ENCODE measurements around the gene ARHGEF9. TPM values are rescaled to one million over a fixed set of nuclear protein-coding genes. Genes with fewer than 3 reads are reported as not detected.

The ARHGEF9 gene
- total and polyA plus RNA-seq, 3 experiments from 2014 or later, result 7.1 to 18.3 (median 16.7) TPM

- POLR2A ChIA-PET, result no interaction called here
- no peaks in the 10 kb centered on the region for H3K9me3 Mint-ChIP-seq
These were observed 660 bp upstream of the ARHGEF9 start for GRCh38 chrX:63785708-63786040.

GRCh38 chrX:63784346-63784901, 590 bp downstream of the ARHGEF9 start:
- H3K9me3 ChIP-seq (ENCODE audit: low read length), result no peaks in the 10 kb centered on the region
- peak overlapping the region in 5 of 7 donors; percentile 37 to 67 (median 39) for H3K4me3 Mint-ChIP-seq
- ChIA-PET POLR2A (interaction anchor here (0.6 kb wide), 1 partner anchor 1192 kb away, joined by 3 read pairs; no protein-coding TSS in a partner anchor), CTCF (no interaction called here)
- H3K4me3 ChIP-seq (ENCODE audit: low read length), result no peak overlapping the region
- no peaks in the 10 kb centered on the region for H3K4me1 ChIP-seq (ENCODE audit: insufficient read depth, low read length)
- H3K27me3 Mint-ChIP-seq, result peaks cover 4 to 10% of the 10 kb centered on the region in 2 donors
- H3K9me3 Mint-ChIP-seq, result peaks cover 0 to 2% (median 0%) of the 10 kb centered on the region in 5 donors
- no peak for DNase-seq
- peaks cover 0 to 10% (median 0%) of the 10 kb centered on the region in 3 donors for H3K4me1 Mint-ChIP-seq
- H3K27ac ChIP-seq (ENCODE audit: low read depth, low read length), result no peak overlapping the region
- no peaks in the 10 kb centered on the region for H3K36me3 ChIP-seq (ENCODE audit: insufficient read depth, low read length)
- H3K27me3 ChIP-seq (ENCODE audit: insufficient read depth, low read length, poor library complexity, severe bottlenecking), result no peaks in the 10 kb centered on the region
- H3K27ac Mint-ChIP-seq, result no peak overlapping the region
- no peaks in the 10 kb centered on the region for H3K36me3 Mint-ChIP-seq

More at GRCh38 chrX:63785708-63786040, 660 bp upstream of the ARHGEF9 start:
- H3K27me3 Mint-ChIP-seq, result peaks cover 4 to 10% of the 10 kb centered on the region in 2 donors
- peaks cover 0 to 10% (median 0%) of the 10 kb centered on the region in 3 donors for H3K4me1 Mint-ChIP-seq
- Histone ChIP-seq H3K36me3 (ENCODE audit: insufficient read depth, low read length) (no peaks in the 10 kb centered on the region), H3K27ac (ENCODE audit: low read depth, low read length) (no peak overlapping the region), H3K4me1 (ENCODE audit: insufficient read depth, low read length) (no peaks in the 10 kb centered on the region), H3K27me3 (ENCODE audit: insufficient read depth, low read length, poor library complexity, severe bottlenecking) (no peaks in the 10 kb centered on the region), H3K4me3 (ENCODE audit: low read length) (no peak overlapping the region), H3K9me3 (ENCODE audit: low read length) (no peaks in the 10 kb centered on the region)
- H3K4me3 Mint-ChIP-seq, result peak overlapping the region in 6 of 7 donors; percentile 39 to 67 (median 60)
- CTCF ChIA-PET, result no interaction called here
- no peak for DNase-seq
- H3K36me3 Mint-ChIP-seq, result no peaks in the 10 kb centered on the region
- H3K27ac Mint-ChIP-seq, result no peak overlapping the region

GRCh38 chrX:63782515-63782914, 2.5 kb downstream of the ARHGEF9 start:
- H3K27me3 Mint-ChIP-seq, result peaks cover 4 to 10% of the 10 kb centered on the region in 2 donors
- H3K27ac ChIP-seq (ENCODE audit: low read depth, low read length), result no peak overlapping the region
- H3K4me3 ChIP-seq (ENCODE audit: low read length), result no peak overlapping the region
- H3K9me3 Mint-ChIP-seq, result peaks cover 0 to 11% (median 5%) of the 10 kb centered on the region in 5 donors
- H3K9me3 ChIP-seq (ENCODE audit: low read length), result no peaks in the 10 kb centered on the region
- DNase-seq, result no peak
- no peak overlapping the region for H3K4me3 Mint-ChIP-seq
- POLR2A ChIA-PET, result no interaction called here
- H3K4me1 ChIP-seq (ENCODE audit: insufficient read depth, low read length), result no peaks in the 10 kb centered on the region
- H3K36me3 Mint-ChIP-seq, result no peaks in the 10 kb centered on the region
- H3K27me3 ChIP-seq (ENCODE audit: insufficient read depth, low read length, poor library complexity, severe bottlenecking), result no peaks in the 10 kb centered on the region
- CTCF ChIA-PET, result no interaction called here
- H3K27ac Mint-ChIP-seq, result no peak overlapping the region
- no peaks in the 10 kb centered on the region for H3K36me3 ChIP-seq (ENCODE audit: insufficient read depth, low read length)
- H3K4me1 Mint-ChIP-seq, result peaks cover 0 to 10% (median 0%) of the 10 kb centered on the region in 3 donors

GRCh38 chrX:63768760-63769159, 16.3 kb downstream of the ARHGEF9 start:
- H3K4me1 ChIP-seq (ENCODE audit: insufficient read depth, low read length), result no peaks in the 10 kb centered on the region
- H3K27me3 ChIP-seq (ENCODE audit: insufficient read depth, low read length, poor library complexity, severe bottlenecking), result no peaks in the 10 kb centered on the region
- ChIA-PET POLR2A (no interaction called here), CTCF (no interaction called here)
- no peak overlapping the region for H3K4me3 ChIP-seq (ENCODE audit: low read length)
- Mint-ChIP-seq H3K9me3 (peaks cover 0 to 13% (median 13%) of the 10 kb centered on the region in 5 donors), H3K27ac (no peak overlapping the region), H3K4me3 (no peak overlapping the region), H3K27me3 (peaks cover 17% of the 10 kb centered on the region in 2 donors), H3K36me3 (no peaks in the 10 kb centered on the region), H3K4me1 (no peaks in the 10 kb centered on the region)
- no peaks in the 10 kb centered on the region for H3K36me3 ChIP-seq (ENCODE audit: insufficient read depth, low read length)
- no peak overlapping the region for H3K27ac ChIP-seq (ENCODE audit: low read depth, low read length)
- no peak for DNase-seq
- no peaks in the 10 kb centered on the region for H3K9me3 ChIP-seq (ENCODE audit: low read length)

GRCh38 chrX:63765712-63766111, 19.3 kb downstream of the ARHGEF9 start:
- Mint-ChIP-seq H3K27ac (no peak overlapping the region), H3K9me3 (peaks cover 0 to 13% (median 11%) of the 10 kb centered on the region in 5 donors)
- POLR2A ChIA-PET, result no interaction called here

GRCh38 chrX:63764946-63765345, 20.1 kb downstream of the ARHGEF9 start:
- CTCF ChIA-PET, result no interaction called here
- Histone ChIP-seq H3K9me3 (ENCODE audit: low read length) (no peaks in the 10 kb centered on the region), H3K27me3 (ENCODE audit: insufficient read depth, low read length, poor library complexity, severe bottlenecking) (no peaks in the 10 kb centered on the region), H3K4me1 (ENCODE audit: insufficient read depth, low read length) (no peaks in the 10 kb centered on the region), H3K27ac (ENCODE audit: low read depth, low read length) (no peak overlapping the region), H3K36me3 (ENCODE audit: insufficient read depth, low read length) (no peaks in the 10 kb centered on the region), H3K4me3 (ENCODE audit: low read length) (no peak overlapping the region)
- POLR2A ChIA-PET, result no interaction called here
- peaks cover 0 to 6% (median 1%) of the 10 kb centered on the region in 3 donors for H3K4me1 Mint-ChIP-seq
- no peaks in the 10 kb centered on the region for H3K36me3 Mint-ChIP-seq
- DNase-seq, result no peak
- H3K27ac Mint-ChIP-seq, result no peak overlapping the region
- peaks cover 0 to 16% of the 10 kb centered on the region in 2 donors for H3K27me3 Mint-ChIP-seq
- H3K4me3 Mint-ChIP-seq, result no peak overlapping the region
- H3K9me3 Mint-ChIP-seq, result peaks cover 0 to 13% (median 10%) of the 10 kb centered on the region in 5 donors

More at GRCh38 chrX:63765712-63766111, 19.3 kb downstream of the ARHGEF9 start:
- H3K27me3 Mint-ChIP-seq, result peaks cover 2 to 13% of the 10 kb centered on the region in 2 donors
- no peak overlapping the region for H3K27ac ChIP-seq (ENCODE audit: low read depth, low read length)
- H3K27me3 ChIP-seq (ENCODE audit: insufficient read depth, low read length, poor library complexity, severe bottlenecking), result no peaks in the 10 kb centered on the region
- no peak overlapping the region for H3K4me3 Mint-ChIP-seq
- H3K4me3 ChIP-seq (ENCODE audit: low read length), result no peak overlapping the region
- CTCF ChIA-PET, result no interaction called here
- peaks cover 0 to 6% (median 1%) of the 10 kb centered on the region in 3 donors for H3K4me1 Mint-ChIP-seq
- H3K4me1 ChIP-seq (ENCODE audit: insufficient read depth, low read length), result no peaks in the 10 kb centered on the region
- no peaks in the 10 kb centered on the region for H3K36me3 Mint-ChIP-seq
- no peaks in the 10 kb centered on the region for H3K36me3 ChIP-seq (ENCODE audit: insufficient read depth, low read length)
- H3K9me3 ChIP-seq (ENCODE audit: low read length), result no peaks in the 10 kb centered on the region
- no peak for DNase-seq

- Mint-ChIP-seq H3K9me3 (no peaks in the 10 kb centered on the region), H3K36me3 (no peaks in the 10 kb centered on the region), H3K27me3 (peaks cover 0 to 15% of the 10 kb centered on the region in 2 donors), H3K27ac (peak overlapping the region in 1 of 8 donors; percentile 1), H3K4me1 (peaks cover 0 to 6% (median 1%) of the 10 kb centered on the region in 3 donors), H3K4me3 (no peak overlapping the region)
- no peak for DNase-seq
- no peaks in the 10 kb centered on the region for H3K36me3 ChIP-seq (ENCODE audit: insufficient read depth, low read length)
- CTCF ChIA-PET, result interaction anchor here (1.4 to 2.0 kb wide), 3 partner anchors 13 to 25 kb away, joined by 3 to 5 read pairs (median 4); no protein-coding TSS in a partner anchor
- H3K9me3 ChIP-seq (ENCODE audit: low read length), result no peaks in the 10 kb centered on the region
- POLR2A ChIA-PET, result no interaction called here
- no peak overlapping the region for H3K27ac ChIP-seq (ENCODE audit: low read depth, low read length)
- no peak overlapping the region for H3K4me3 ChIP-seq (ENCODE audit: low read length)
- no peaks in the 10 kb centered on the region for H3K27me3 ChIP-seq (ENCODE audit: insufficient read depth, low read length, poor library complexity, severe bottlenecking)
- no peaks in the 10 kb centered on the region for H3K4me1 ChIP-seq (ENCODE audit: insufficient read depth, low read length)
These were observed 23.4 kb downstream of the ARHGEF9 start for GRCh38 chrX:63761639-63762038.

GRCh38 chrX:63758011-63758410, 27.0 kb downstream of the ARHGEF9 start:
- DNase-seq, result no peak
- Mint-ChIP-seq H3K9me3 (no peaks in the 10 kb centered on the region), H3K4me3 (peak overlapping the region in 1 of 7 donors; percentile 50), H3K27me3 (peaks cover 0 to 10% of the 10 kb centered on the region in 2 donors), H3K27ac (no peak overlapping the region), H3K36me3 (peaks cover 0 to 7% (median 0%) of the 10 kb centered on the region in 3 donors), H3K4me1 (peaks cover 12 to 23% (median 14%) of the 10 kb centered on the region in 3 donors)
- H3K9me3 ChIP-seq (ENCODE audit: low read length), result no peaks in the 10 kb centered on the region
- no peak overlapping the region for H3K4me3 ChIP-seq (ENCODE audit: low read length)
- H3K27me3 ChIP-seq (ENCODE audit: insufficient read depth, low read length, poor library complexity, severe bottlenecking), result no peaks in the 10 kb centered on the region
- no peak overlapping the region for H3K27ac ChIP-seq (ENCODE audit: low read depth, low read length)
- H3K36me3 ChIP-seq (ENCODE audit: insufficient read depth, low read length), result no peaks in the 10 kb centered on the region
- peaks cover 9% of the 10 kb centered on the region for H3K4me1 ChIP-seq (ENCODE audit: insufficient read depth, low read length)
- CTCF ChIA-PET, result no interaction called here
- POLR2A ChIA-PET, result no interaction called here

Data from CD8-positive, alpha-beta memory T cell (primary cell).